ENCODE data around the gene KCNF1. TPM values are rescaled to one million over a fixed set of nuclear protein-coding genes. Genes with fewer than 3 reads are reported as not detected.

The KCNF1 gene
- total RNA-seq, 2 donors from 2014 or later: not detected

DNA sequence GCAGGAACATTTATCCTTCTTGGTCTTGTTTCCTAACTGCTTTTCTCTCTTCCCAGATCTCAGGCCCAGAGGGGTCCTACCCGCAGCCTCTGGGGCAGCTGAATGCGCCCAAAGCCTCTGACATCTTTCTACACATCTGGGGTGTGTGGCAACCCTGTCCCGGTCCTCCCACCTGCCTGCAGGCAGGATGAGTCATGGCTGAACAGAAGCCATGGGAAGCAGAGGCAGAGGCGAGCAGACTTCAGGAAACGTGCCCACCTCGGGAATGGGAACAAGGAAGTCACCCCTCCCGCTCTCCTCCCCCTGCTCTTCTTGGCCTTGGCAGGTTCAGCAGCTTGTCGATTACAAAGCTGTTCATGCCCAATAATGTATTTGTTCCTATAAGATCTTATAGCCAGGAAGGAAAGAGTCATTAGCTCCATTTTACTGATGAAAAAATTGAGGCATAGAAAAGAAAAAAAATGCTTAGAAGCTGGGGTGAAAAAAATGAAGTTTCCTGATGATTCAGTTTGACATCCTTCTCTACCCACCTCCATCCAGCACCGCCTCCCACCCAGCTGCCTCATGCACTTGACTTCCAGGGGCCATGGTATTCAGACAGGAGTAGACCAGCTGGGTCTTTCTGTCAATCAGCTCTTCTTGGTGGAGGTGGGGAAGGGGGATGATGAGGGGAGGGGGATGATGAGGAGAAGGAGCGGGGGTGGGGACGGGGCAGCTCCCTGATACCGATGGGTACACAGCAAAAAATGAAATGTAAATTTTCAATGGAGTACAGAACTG is 10.4 kb upstream of the KCNF1 start:
- no peak overlapping the region for H3K4me3 Mint-ChIP-seq
- no peaks in the 10 kb centered on the region for H3K9me3 Mint-ChIP-seq
- peaks cover 11 to 17% of the 10 kb centered on the region in 2 donors for H3K27me3 Mint-ChIP-seq
- peak; percentile 28 for DNase-seq (ENCODE audit: low spot score)
- H3K36me3 Mint-ChIP-seq: no peaks in the 10 kb centered on the region
- H3K27ac Mint-ChIP-seq: no peak overlapping the region
- H3K4me1 Mint-ChIP-seq (ENCODE audit: low read depth in 2 of 2): no peaks in the 10 kb centered on the region
- ATAC-seq: no peak

- DNase-seq (ENCODE audit: low spot score) (no peak), ATAC-seq (no peak)
- no peaks in the 10 kb centered on the region for H3K4me1 Mint-ChIP-seq (ENCODE audit: low read depth in 2 of 2)
- H3K27ac Mint-ChIP-seq: no peak overlapping the region
- no peak overlapping the region for H3K4me3 Mint-ChIP-seq
- no peaks in the 10 kb centered on the region for H3K9me3 Mint-ChIP-seq
- H3K36me3 Mint-ChIP-seq: no peaks in the 10 kb centered on the region
- H3K27me3 Mint-ChIP-seq: peaks cover 4 to 7% of the 10 kb centered on the region in 2 donors
Measured at GRCh38 chr2:10903861-10904210, 7.9 kb upstream of the KCNF1 start.

GRCh38 chr2:10904455-10904854 is 7.3 kb upstream of the KCNF1 start:
- no peaks in the 10 kb centered on the region for H3K36me3 Mint-ChIP-seq
- H3K4me1 Mint-ChIP-seq (ENCODE audit: low read depth in 2 of 2): no peaks in the 10 kb centered on the region
- no peaks in the 10 kb centered on the region for H3K9me3 Mint-ChIP-seq
- no peak overlapping the region for H3K4me3 Mint-ChIP-seq
- peaks cover 9 to 11% of the 10 kb centered on the region in 2 donors for H3K27me3 Mint-ChIP-seq
- DNase-seq (ENCODE audit: low spot score) (peak; percentile 8), ATAC-seq (no peak)
- H3K27ac Mint-ChIP-seq: no peak overlapping the region

DNA sequence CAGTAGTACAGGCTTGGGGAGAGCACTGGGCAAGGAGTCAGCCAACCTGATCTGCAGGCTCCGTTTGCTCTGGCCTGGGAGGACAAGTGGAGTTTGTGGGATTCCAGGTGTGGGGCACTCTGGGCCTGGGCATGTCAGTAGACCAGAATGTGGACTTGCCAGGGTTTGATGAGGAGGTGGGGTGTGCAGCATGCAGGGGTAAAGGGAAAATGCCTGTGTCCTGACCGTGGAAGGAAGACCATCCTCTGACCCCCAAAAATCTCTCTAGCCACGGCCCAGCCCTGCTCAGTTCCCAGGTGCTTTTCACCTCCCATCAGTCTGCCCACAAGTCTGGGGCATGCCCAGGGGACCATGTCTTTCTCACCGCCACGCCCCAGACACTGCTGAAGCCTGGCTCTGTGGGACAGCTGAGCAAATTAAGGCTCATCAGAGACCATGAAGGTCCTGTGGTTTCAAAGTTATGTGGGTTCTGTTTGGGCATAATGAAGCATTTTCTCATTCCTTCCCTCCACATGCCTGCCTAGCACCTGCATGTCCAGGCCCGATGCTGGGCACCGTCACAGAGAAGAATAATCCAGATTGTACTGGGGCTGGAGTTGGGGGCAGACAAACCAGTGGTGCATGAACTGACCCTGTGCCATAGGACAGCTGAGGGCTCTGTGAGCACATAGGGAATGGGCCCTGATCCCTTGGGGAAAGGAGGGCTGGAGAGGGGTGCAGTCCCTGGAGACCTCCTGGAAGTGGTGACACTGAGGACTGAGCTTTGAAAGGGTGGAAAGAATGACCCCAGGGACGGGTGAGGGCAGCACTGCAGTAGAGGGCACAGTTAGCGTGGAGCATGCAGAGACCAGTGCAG is 6.5 kb upstream of the KCNF1 start:
- no peak overlapping the region for H3K4me3 Mint-ChIP-seq
- H3K27ac Mint-ChIP-seq: no peak overlapping the region
- peak; percentile 58 for DNase-seq (ENCODE audit: low spot score)
- ATAC-seq: peak; percentile 28 to 43
- no peaks in the 10 kb centered on the region for H3K4me1 Mint-ChIP-seq (ENCODE audit: low read depth in 2 of 2)
- no peaks in the 10 kb centered on the region for H3K36me3 Mint-ChIP-seq
- peaks cover 13 to 19% of the 10 kb centered on the region in 2 donors for H3K27me3 Mint-ChIP-seq
- H3K9me3 Mint-ChIP-seq: no peaks in the 10 kb centered on the region

- no peak overlapping the region for H3K27ac Mint-ChIP-seq
- no peak for DNase-seq (ENCODE audit: low spot score)
Measured at GRCh38 chr2:10905862-10906143, 5.9 kb upstream of the KCNF1 start.

DNA sequence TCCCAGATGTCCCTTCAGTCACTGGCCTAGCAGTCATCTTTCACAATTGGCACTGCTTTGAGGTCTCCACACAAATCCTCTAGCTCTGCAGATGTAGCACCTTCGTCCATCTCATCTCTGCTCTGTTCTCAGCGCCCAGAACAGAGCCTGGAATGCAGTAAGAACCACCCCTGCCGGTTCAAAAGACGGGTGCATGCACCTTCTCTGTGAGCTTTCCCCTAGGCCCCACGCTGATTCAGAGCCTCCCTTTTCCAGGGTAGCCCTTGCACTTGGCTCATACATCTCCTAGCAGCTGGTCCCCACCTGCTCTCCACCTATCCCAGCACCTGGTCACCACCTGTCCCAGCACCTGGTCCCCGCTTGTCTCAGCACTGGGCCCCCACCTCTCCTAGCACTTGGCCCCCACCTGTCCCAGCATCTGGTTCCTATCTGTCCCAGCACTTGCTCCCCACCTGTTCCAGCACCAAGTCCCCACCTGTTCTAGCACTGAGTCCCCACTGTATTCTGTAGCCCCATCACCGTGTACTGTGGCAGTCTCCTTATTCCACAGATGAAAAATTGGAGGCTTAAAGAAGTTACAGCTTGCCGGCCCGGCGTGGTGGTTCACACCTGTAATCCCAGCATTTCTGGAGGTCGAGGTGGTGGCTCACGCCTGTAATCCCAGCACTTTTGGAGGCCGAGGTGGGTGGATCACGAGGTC is 4.7 kb upstream of the KCNF1 start:
- ATAC-seq (peak; percentile 46 to 51), DNase-seq (ENCODE audit: low spot score) (no peak)
- Mint-ChIP-seq H3K36me3 (no peaks in the 10 kb centered on the region), H3K27ac (no peak overlapping the region), H3K27me3 (peaks cover 15 to 25% of the 10 kb centered on the region in 2 donors), H3K9me3 (no peaks in the 10 kb centered on the region), H3K4me3 (no peak overlapping the region), H3K4me1 (ENCODE audit: low read depth in 2 of 2) (peaks cover 0 to 3% of the 10 kb centered on the region in 2 donors)

More at GRCh38 chr2:10905862-10906143, 5.9 kb upstream of the KCNF1 start:
- Mint-ChIP-seq H3K27me3 (peaks cover 12 to 19% of the 10 kb centered on the region in 2 donors), H3K9me3 (no peaks in the 10 kb centered on the region), H3K36me3 (no peaks in the 10 kb centered on the region), H3K4me3 (no peak overlapping the region), H3K4me1 (ENCODE audit: low read depth in 2 of 2) (peaks cover 0 to under 1% of the 10 kb centered on the region in 2 donors)
- no peak for ATAC-seq

DNA sequence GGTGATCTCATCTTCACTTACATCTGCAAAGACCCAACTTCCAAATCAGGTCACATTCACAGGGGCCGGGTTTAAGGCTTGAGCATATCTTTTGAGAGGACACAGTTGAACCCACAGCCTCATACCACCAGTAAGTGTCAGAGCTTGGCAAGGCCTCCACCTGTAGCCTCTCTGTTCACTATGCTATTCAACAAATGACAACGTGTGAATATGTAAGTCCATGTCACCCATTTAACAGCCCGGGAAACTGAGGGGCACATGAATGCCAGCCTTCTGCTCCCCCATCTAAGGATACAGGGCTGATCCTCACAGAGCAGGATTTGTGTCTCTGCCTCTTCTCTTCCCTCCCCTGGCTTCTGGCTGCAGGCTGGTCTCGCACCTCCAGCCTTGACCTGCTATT is 3.5 kb upstream of the KCNF1 start:
- Mint-ChIP-seq H3K36me3 (no peaks in the 10 kb centered on the region), H3K27ac (no peak overlapping the region), H3K9me3 (no peaks in the 10 kb centered on the region), H3K27me3 (peaks cover 22 to 32% of the 10 kb centered on the region in 2 donors), H3K4me3 (no peak overlapping the region), H3K4me1 (ENCODE audit: low read depth in 2 of 2) (peaks cover 0 to 3% of the 10 kb centered on the region in 2 donors)
- ATAC-seq (no peak), DNase-seq (ENCODE audit: low spot score) (no peak)

- peaks cover 23 to 34% of the 10 kb centered on the region in 2 donors for H3K27me3 Mint-ChIP-seq
- no peak overlapping the region for H3K4me3 Mint-ChIP-seq
- ATAC-seq (no peak), DNase-seq (ENCODE audit: low spot score) (no peak)
- H3K4me1 Mint-ChIP-seq (ENCODE audit: low read depth in 2 of 2): peaks cover 0 to 3% of the 10 kb centered on the region in 2 donors
- no peaks in the 10 kb centered on the region for H3K9me3 Mint-ChIP-seq
- no peaks in the 10 kb centered on the region for H3K36me3 Mint-ChIP-seq
- H3K27ac Mint-ChIP-seq: no peak overlapping the region
Measured at GRCh38 chr2:10909050-10909995, 2.4 kb upstream of the KCNF1 start.

GRCh38 chr2:10909996-10910341 is 1.8 kb upstream of the KCNF1 start:
- Mint-ChIP-seq H3K27ac (no peak overlapping the region), H3K9me3 (no peaks in the 10 kb centered on the region), H3K36me3 (no peaks in the 10 kb centered on the region), H3K4me1 (ENCODE audit: low read depth in 2 of 2) (peaks cover 0 to 3% of the 10 kb centered on the region in 2 donors), H3K27me3 (peaks cover 27 to 41% of the 10 kb centered on the region in 2 donors), H3K4me3 (no peak overlapping the region)
- DNase-seq (ENCODE audit: low spot score) (no peak), ATAC-seq (no peak)

GRCh38 chr2:10910625-10911024 is 1.1 kb upstream of the KCNF1 start:
- no peak for DNase-seq (ENCODE audit: low spot score)
- Mint-ChIP-seq H3K36me3 (no peaks in the 10 kb centered on the region), H3K4me3 (no peak overlapping the region), H3K4me1 (ENCODE audit: low read depth in 2 of 2) (peaks cover 0 to 3% of the 10 kb centered on the region in 2 donors), H3K27ac (no peak overlapping the region), H3K9me3 (no peaks in the 10 kb centered on the region), H3K27me3 (peaks cover 27 to 42% of the 10 kb centered on the region in 2 donors)
- no peak for ATAC-seq

GRCh38 chr2:10912076-10912731 is 470 bp downstream of the KCNF1 start:
- ATAC-seq (no peak), DNase-seq (ENCODE audit: low spot score) (no peak)
- peaks cover 27 to 42% of the 10 kb centered on the region in 2 donors for H3K27me3 Mint-ChIP-seq
- H3K4me1 Mint-ChIP-seq (ENCODE audit: low read depth in 2 of 2): peaks cover 0 to 3% of the 10 kb centered on the region in 2 donors
- H3K27ac Mint-ChIP-seq: no peak overlapping the region
- no peak overlapping the region for H3K4me3 Mint-ChIP-seq
- H3K36me3 Mint-ChIP-seq: no peaks in the 10 kb centered on the region
- H3K9me3 Mint-ChIP-seq: no peaks in the 10 kb centered on the region

DNA sequence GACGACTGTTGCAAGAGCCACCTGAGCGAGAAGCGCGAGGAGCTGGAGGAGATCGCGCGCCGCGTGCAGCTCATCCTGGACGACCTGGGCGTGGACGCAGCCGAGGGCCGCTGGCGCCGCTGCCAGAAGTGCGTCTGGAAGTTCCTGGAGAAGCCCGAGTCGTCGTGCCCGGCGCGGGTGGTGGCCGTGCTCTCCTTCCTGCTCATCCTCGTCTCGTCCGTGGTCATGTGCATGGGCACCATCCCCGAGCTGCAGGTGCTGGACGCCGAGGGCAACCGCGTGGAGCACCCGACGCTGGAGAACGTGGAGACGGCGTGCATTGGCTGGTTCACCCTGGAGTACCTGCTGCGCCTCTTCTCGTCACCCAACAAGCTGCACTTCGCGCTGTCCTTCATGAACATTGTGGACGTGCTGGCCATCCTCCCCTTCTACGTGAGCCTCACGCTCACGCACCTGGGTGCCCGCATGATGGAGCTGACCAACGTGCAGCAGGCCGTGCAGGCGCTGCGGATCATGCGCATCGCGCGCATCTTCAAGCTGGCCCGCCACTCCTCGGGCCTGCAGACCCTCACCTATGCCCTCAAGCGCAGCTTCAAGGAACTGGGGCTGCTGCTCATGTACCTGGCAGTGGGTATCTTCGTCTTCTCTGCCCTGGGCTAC is 1.2 kb downstream of the KCNF1 start:
- ATAC-seq: no peak
- no peaks in the 10 kb centered on the region for H3K36me3 Mint-ChIP-seq
- H3K27ac Mint-ChIP-seq: no peak overlapping the region
- H3K9me3 Mint-ChIP-seq: no peaks in the 10 kb centered on the region
- peaks cover 0 to 3% of the 10 kb centered on the region in 2 donors for H3K4me1 Mint-ChIP-seq (ENCODE audit: low read depth in 2 of 2)
- DNase-seq (ENCODE audit: low spot score): no peak
- peaks cover 27 to 42% of the 10 kb centered on the region in 2 donors for H3K27me3 Mint-ChIP-seq
- no peak overlapping the region for H3K4me3 Mint-ChIP-seq
